Stimulated activated CD4-positive, alpha-beta T cell treated with anti-CD3 and anti-CD28 coated beads, Interleukin-2, amount 100 ng/mL, for 24 hours (primary cell): ENCODE measurements around the gene ZNF106.

ENCODE experiments used
- DNase-seq, 2 donors: peaks; one replicate each; pipeline ENCODE4 v3.0.0-alpha.2; 2020

Gene ZNF106

GRCh38 chr15:42364529-42364928 is 126.4 kb downstream of the ZNF106 start:
- no peak for DNase-seq

DNA sequence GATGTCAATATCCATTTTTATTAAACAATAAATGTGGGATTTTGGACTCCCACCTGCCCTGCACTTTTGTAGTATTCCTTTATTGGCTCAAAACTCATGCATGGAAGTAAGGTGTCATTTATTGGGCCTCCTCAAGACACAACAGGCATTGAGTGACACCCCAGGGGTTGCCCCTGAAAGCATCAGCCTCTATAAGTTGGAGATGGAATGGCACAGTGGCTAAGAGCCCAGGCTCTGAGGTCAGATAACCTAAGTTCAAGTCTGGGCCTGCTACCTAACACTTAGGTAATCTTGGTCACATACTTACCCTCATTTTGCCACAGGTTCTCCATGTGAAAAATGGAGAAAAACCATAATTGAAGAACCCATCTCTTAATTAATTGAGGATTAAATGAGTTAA is 127.0 kb downstream of the ZNF106 start:
- no peak for DNase-seq

GRCh38 chr15:42363487-42363886 is 127.5 kb downstream of the ZNF106 start:
- DNase-seq = no peak
